ENCODE data around the gene WNT7A.
"Not testable (repeated sequence)": the region's sequence is repeated elsewhere in the genome, so short reads cannot be mapped to it uniquely, and the experiment has no call there.

The WNT7A gene

GRCh38 chr3:13866041-13866965, 13.6 kb downstream of the WNT7A start:
- peaks cover 30% of the 10 kb centered on the region for H3K4me1 Mint-ChIP-seq (ENCODE audit: low read depth)
- peaks cover 9% of the 10 kb centered on the region for H3K27me3 Mint-ChIP-seq (ENCODE audit: low read depth)
- no peaks in the 10 kb centered on the region for H3K36me3 Mint-ChIP-seq (ENCODE audit: low read depth)
- no peaks in the 10 kb centered on the region for H3K9me3 Mint-ChIP-seq
- DNase-seq (ENCODE audit: low spot score), result peak; percentile 47
- peak overlapping the region; percentile 94 for H3K27ac Mint-ChIP-seq
- peak overlapping the region; percentile 71 for H3K4me3 Mint-ChIP-seq

GRCh38 chr3:13865581-13865980, 14.3 kb downstream of the WNT7A start:
- Mint-ChIP-seq H3K4me1 (ENCODE audit: low read depth) (peaks cover 30% of the 10 kb centered on the region), H3K9me3 (no peaks in the 10 kb centered on the region), H3K4me3 (peak overlapping the region; percentile 20), H3K36me3 (ENCODE audit: low read depth) (no peaks in the 10 kb centered on the region), H3K27me3 (ENCODE audit: low read depth) (peaks cover 9% of the 10 kb centered on the region), H3K27ac (peak overlapping the region; percentile 94)
- DNase-seq (ENCODE audit: low spot score), result no peak

- peaks cover 9% of the 10 kb centered on the region for H3K27me3 Mint-ChIP-seq (ENCODE audit: low read depth)
- no peaks in the 10 kb centered on the region for H3K9me3 Mint-ChIP-seq
- peak overlapping the region; percentile 7 for H3K4me3 Mint-ChIP-seq
- no peaks in the 10 kb centered on the region for H3K36me3 Mint-ChIP-seq (ENCODE audit: low read depth)
- peaks cover 30% of the 10 kb centered on the region for H3K4me1 Mint-ChIP-seq (ENCODE audit: low read depth)
- no peak for DNase-seq (ENCODE audit: low spot score)
- H3K27ac Mint-ChIP-seq, result peak overlapping the region; percentile 94
Observed at GRCh38 chr3:13865106-13865505, 14.8 kb downstream of the WNT7A start.

- peaks cover 30% of the 10 kb centered on the region for H3K4me1 Mint-ChIP-seq (ENCODE audit: low read depth)
- H3K36me3 Mint-ChIP-seq (ENCODE audit: low read depth), result no peaks in the 10 kb centered on the region
- peaks cover 9% of the 10 kb centered on the region for H3K27me3 Mint-ChIP-seq (ENCODE audit: low read depth)
- DNase-seq (ENCODE audit: low spot score), result no peak
- no peak overlapping the region for H3K27ac Mint-ChIP-seq
- no peak overlapping the region for H3K4me3 Mint-ChIP-seq
- no peaks in the 10 kb centered on the region for H3K9me3 Mint-ChIP-seq
Observed at GRCh38 chr3:13863965-13864595, 15.8 kb downstream of the WNT7A start.

GRCh38 chr3:13863382-13863952, 16.4 kb downstream of the WNT7A start:
- no peak overlapping the region for H3K4me3 Mint-ChIP-seq
- H3K36me3 Mint-ChIP-seq (ENCODE audit: low read depth), result no peaks in the 10 kb centered on the region
- no peak overlapping the region for H3K27ac Mint-ChIP-seq
- DNase-seq (ENCODE audit: low spot score), result no peak
- peaks cover 30% of the 10 kb centered on the region for H3K4me1 Mint-ChIP-seq (ENCODE audit: low read depth)
- H3K9me3 Mint-ChIP-seq, result no peaks in the 10 kb centered on the region
- H3K27me3 Mint-ChIP-seq (ENCODE audit: low read depth), result peaks cover 5% of the 10 kb centered on the region

DNA sequence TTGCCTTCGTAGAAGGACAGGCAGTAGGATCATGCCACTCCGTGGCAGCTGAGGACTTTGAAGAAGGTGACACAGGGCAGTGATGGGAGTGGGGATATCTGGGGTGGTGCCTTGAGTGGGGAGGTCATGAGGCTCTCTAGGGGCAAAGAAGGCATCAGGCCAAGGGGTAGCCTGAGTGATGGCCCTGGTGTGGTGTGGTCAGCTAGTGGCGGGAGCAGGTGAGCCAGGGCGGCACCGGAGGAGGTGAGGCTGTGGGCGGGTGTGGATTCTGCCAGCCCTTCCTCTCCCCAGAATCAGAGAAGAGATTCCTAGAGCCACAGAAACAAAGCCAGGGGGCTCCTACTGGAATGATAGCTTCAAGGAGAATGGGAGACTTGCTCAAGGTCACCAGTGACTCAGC, 18.4 kb downstream of the WNT7A start:
- H3K9me3 Mint-ChIP-seq, result no peaks in the 10 kb centered on the region
- H3K27me3 Mint-ChIP-seq (ENCODE audit: low read depth), result no peaks in the 10 kb centered on the region
- no peak for DNase-seq (ENCODE audit: low spot score)
- H3K27ac Mint-ChIP-seq, result no peak overlapping the region
- H3K4me3 Mint-ChIP-seq, result no peak overlapping the region
- H3K4me1 Mint-ChIP-seq (ENCODE audit: low read depth), result peaks cover 14% of the 10 kb centered on the region
- no peaks in the 10 kb centered on the region for H3K36me3 Mint-ChIP-seq (ENCODE audit: low read depth)

DNA sequence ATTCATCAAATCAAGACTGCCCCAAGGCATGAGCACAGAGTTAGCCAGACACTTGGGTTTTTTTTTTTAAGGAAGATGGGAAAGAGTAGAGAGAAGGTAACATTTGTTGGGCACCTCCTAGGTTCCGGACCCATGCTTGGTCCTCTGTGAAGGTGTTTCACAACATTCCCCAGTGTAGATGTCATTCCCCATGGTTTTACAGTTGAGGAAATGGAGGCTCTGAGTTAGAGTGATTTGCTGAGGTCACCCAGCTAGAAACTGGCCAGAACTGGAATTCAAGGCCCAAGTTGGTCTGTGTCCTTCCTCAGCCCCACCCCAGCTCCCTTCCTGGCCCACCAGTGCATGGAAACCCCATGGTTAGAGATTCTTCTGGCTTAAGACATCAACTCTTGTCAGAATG, 19.9 kb downstream of the WNT7A start:
- DNase-seq (ENCODE audit: low spot score), result no peak
- H3K4me1 Mint-ChIP-seq (ENCODE audit: low read depth), result no peaks in the 10 kb centered on the region
- H3K27me3 Mint-ChIP-seq (ENCODE audit: low read depth), result no peaks in the 10 kb centered on the region
- H3K4me3 Mint-ChIP-seq, result no peak overlapping the region
- H3K36me3 Mint-ChIP-seq (ENCODE audit: low read depth), result no peaks in the 10 kb centered on the region
- no peak overlapping the region for H3K27ac Mint-ChIP-seq
- no peaks in the 10 kb centered on the region for H3K9me3 Mint-ChIP-seq

DNA sequence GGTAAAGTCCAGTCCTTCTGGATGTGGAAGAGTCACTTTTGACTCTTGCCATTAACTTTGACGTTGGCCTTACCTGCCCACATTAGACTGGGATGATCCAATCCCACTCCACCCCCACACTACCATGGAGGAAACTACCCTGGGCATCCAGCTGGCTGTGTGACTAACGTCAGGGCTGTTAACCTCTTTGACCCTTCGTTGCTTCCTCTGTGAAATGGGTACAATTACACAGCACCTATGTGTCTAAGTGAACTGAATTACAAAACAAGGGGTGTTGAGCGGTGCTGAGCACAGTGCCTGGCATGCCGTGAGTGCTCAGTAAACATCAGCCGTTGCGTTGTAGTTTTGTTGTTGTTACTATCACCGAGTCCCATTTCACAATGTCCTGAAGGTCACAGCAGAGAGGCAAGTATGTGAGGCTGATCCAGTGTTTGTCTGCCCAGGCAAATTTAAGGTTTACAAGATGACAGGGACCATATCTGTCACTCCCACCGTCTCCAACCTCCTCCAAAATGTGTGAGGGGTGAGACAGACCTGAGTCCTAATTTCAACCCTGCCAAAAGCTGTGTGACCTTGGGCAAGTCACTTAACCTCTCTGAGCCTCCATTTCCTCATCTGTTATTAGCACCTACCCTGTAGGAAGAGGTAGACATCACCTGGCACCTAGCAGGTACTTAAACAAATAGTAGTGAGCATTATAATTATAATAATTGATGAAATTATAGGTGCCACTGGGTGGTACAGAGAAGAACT, 20.9 kb downstream of the WNT7A start:
- no peaks in the 10 kb centered on the region for H3K4me1 Mint-ChIP-seq (ENCODE audit: low read depth)
- H3K27ac Mint-ChIP-seq, result no peak overlapping the region
- no peaks in the 10 kb centered on the region for H3K36me3 Mint-ChIP-seq (ENCODE audit: low read depth)
- no peaks in the 10 kb centered on the region for H3K27me3 Mint-ChIP-seq (ENCODE audit: low read depth)
- DNase-seq (ENCODE audit: low spot score), result no peak
- no peak overlapping the region for H3K4me3 Mint-ChIP-seq
- no peaks in the 10 kb centered on the region for H3K9me3 Mint-ChIP-seq

DNA sequence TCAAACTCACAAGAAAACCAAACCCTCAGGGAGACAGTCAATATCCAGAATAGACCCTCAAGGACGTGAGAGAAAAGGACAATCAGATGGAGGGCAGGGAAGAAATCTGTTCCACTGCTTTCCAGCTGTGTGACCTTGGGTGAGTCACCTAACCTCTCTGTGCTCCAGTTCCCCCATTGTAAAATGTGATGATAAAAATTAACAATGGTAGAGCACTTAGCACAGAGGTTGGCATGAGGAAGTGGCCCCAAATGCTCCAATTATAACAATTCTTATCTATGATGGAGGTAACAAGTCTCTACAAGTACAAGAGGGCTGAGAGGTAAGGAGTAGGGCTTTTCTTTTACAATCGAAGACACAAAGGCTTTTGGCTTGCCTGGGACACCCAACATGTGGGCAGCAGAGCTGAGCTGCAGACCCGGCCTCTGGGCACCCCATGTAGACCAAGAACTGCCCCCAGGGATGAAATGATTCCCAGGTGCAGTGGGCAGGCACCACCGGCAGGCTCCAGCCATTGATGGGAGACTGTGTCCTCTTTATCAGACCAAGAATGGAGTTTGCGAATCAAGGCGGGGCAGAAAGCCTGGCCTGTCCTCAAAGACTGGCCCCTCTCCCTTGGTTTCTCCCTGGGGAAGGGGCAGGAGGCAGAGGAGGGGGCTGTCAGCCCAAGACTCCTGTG, 22.0 kb downstream of the WNT7A start:
- Mint-ChIP-seq H3K27ac (no peak overlapping the region), H3K9me3 (no peaks in the 10 kb centered on the region), H3K27me3 (ENCODE audit: low read depth) (no peaks in the 10 kb centered on the region), H3K4me1 (ENCODE audit: low read depth) (no peaks in the 10 kb centered on the region), H3K4me3 (no peak overlapping the region), H3K36me3 (ENCODE audit: low read depth) (no peaks in the 10 kb centered on the region)
- no peak for DNase-seq (ENCODE audit: low spot score)

DNA sequence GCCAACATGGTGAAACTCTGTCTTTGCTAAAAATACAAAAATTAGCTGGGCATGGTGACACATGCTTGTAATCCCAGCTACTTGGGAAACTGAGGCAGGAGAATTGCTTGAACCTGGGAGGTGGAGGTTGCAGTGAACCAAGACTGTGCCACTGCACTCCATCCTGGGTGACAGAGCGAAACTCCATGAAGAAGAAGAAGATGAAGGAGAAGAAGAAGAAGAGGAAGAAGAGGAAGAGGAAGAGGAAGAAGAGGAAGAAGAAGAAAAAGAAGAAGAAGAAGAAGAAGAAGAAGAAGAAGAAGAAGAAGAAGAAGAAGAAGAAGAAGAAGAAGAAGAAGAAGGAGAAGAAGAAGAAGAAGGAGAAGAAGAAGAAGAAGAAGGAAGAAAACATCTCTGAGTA, 23.2 kb downstream of the WNT7A start:
- H3K4me3 Mint-ChIP-seq; H3K9me3 Mint-ChIP-seq; H3K4me1 Mint-ChIP-seq (ENCODE audit: low read depth); H3K27ac Mint-ChIP-seq; H3K36me3 Mint-ChIP-seq (ENCODE audit: low read depth); DNase-seq (ENCODE audit: low spot score); H3K27me3 Mint-ChIP-seq (ENCODE audit: low read depth): not testable (repeated sequence)

GRCh38 chr3:13856006-13856405, 23.9 kb downstream of the WNT7A start:
- no peaks in the 10 kb centered on the region for H3K27me3 Mint-ChIP-seq (ENCODE audit: low read depth)
- no peak overlapping the region for H3K27ac Mint-ChIP-seq
- no peaks in the 10 kb centered on the region for H3K4me1 Mint-ChIP-seq (ENCODE audit: low read depth)
- H3K9me3 Mint-ChIP-seq, result no peaks in the 10 kb centered on the region
- no peak for DNase-seq (ENCODE audit: low spot score)
- H3K4me3 Mint-ChIP-seq, result no peak overlapping the region
- no peaks in the 10 kb centered on the region for H3K36me3 Mint-ChIP-seq (ENCODE audit: low read depth)

DNA sequence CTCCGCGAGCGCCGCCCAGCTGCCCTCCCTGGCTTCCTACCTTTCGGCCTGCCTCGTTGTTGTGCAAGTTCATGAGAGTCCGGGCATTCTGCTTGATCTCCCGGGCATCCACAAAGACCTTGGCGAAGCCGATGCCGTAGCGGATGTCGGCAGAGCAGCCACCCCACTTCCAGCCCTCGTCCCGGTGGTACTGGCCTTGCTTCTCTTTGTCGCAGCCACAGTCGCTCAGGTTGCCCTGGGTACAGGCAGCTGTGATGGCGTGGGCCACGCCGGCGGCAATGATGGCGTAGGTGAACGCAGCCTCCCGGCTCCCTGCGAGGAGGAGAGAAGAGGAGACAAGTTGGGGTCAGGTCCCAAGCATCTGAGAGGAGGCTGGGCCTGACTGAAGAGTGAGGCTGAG, 25.4 kb downstream of the WNT7A start:
- Mint-ChIP-seq H3K9me3 (no peaks in the 10 kb centered on the region), H3K36me3 (ENCODE audit: low read depth) (no peaks in the 10 kb centered on the region), H3K4me1 (ENCODE audit: low read depth) (no peaks in the 10 kb centered on the region), H3K27ac (no peak overlapping the region), H3K27me3 (ENCODE audit: low read depth) (no peaks in the 10 kb centered on the region), H3K4me3 (no peak overlapping the region)
- DNase-seq (ENCODE audit: low spot score), result no peak

GRCh38 chr3:13853978-13854296, 25.9 kb downstream of the WNT7A start:
- no peaks in the 10 kb centered on the region for H3K4me1 Mint-ChIP-seq (ENCODE audit: low read depth)
- H3K4me3 Mint-ChIP-seq, result no peak overlapping the region
- H3K36me3 Mint-ChIP-seq (ENCODE audit: low read depth), result no peaks in the 10 kb centered on the region
- no peak for DNase-seq (ENCODE audit: low spot score)
- H3K27ac Mint-ChIP-seq, result no peak overlapping the region
- H3K9me3 Mint-ChIP-seq, result no peaks in the 10 kb centered on the region
- no peaks in the 10 kb centered on the region for H3K27me3 Mint-ChIP-seq (ENCODE audit: low read depth)

Measured in T-helper 2 cell treated with Interferon-gamma antibody and Interleukin-4, amounts not matched to agents 5 μg/mL and 100 μg/mL, for 36 hours (primary cell).